Ishikawa (cell line): Measurements from ENCODE around the gene PRKN.

Experiments used
- CEBPB ChIP-seq: IDR thresholded peaks from 2 replicates; pipeline ENCODE4 v1.6.1; 2012
- CREB1 ChIP-seq: IDR thresholded peaks from 2 replicates; pipeline ENCODE4 v1.6.1; 2012; ENCODE audit warnings: low read depth
- EGR1 ChIP-seq: IDR thresholded peaks from 2 replicates; pipeline ENCODE4 v1.6.1; 2012
- EP300 ChIP-seq: IDR thresholded peaks from 2 replicates; pipeline ENCODE4 v1.6.1; 2012; ENCODE audit warnings: borderline replicate concordance
- FOXM1 ChIP-seq: IDR thresholded peaks from 2 replicates; pipeline ENCODE4 v1.6.1; 2012; ENCODE audit warnings: low read depth, borderline replicate concordance
- MAX ChIP-seq: IDR thresholded peaks from 2 replicates; pipeline ENCODE4 v1.6.1; 2012
- NFIC ChIP-seq: IDR thresholded peaks from 2 replicates; pipeline ENCODE4 v1.6.1; 2012
- RAD21 ChIP-seq: IDR thresholded peaks from 2 replicates; pipeline ENCODE4 v1.6.1; 2012; ENCODE audit warnings: low read depth
- REST ChIP-seq: IDR thresholded peaks from 2 replicates; pipeline ENCODE4 v1.6.1; 2012; ENCODE audit warnings: low read depth, mild to moderate bottlenecking
- TAF1 ChIP-seq: IDR thresholded peaks from 2 replicates; pipeline ENCODE4 v1.6.1; 2012; ENCODE audit warnings: low read depth, mild to moderate bottlenecking
- TCF12 ChIP-seq: IDR thresholded peaks from 2 replicates; pipeline ENCODE4 v1.6.1; 2012; ENCODE audit warnings: low read depth
- TEAD4 ChIP-seq: IDR thresholded peaks from 2 replicates; pipeline ENCODE4 v1.6.1; 2012
- USF1 ChIP-seq: IDR thresholded peaks from 2 replicates; pipeline ENCODE4 v1.6.1; 2012
- YY1 ChIP-seq: IDR thresholded peaks from 2 replicates; pipeline ENCODE4 v1.6.1; 2012; ENCODE audit warnings: low read depth
- ZBTB7A ChIP-seq: IDR thresholded peaks from 2 replicates; pipeline ENCODE4 v1.6.1; 2012; ENCODE audit warnings: low read depth

The PRKN gene

GRCh38 chr6:162165479-162165878 lies 562.1 kb downstream of the PRKN start:
- no peak for TF ChIP-seq YY1
- no peak for TF ChIP-seq TCF12
- TF ChIP-seq CREB1 = no peak
- no peak for TF ChIP-seq NFIC
- no peak for TF ChIP-seq CEBPB
- TF ChIP-seq ZBTB7A = no peak
- no peak for TF ChIP-seq TEAD4

GRCh38 chr6:162157167-162157870 lies 570.2 kb downstream of the PRKN start:
- no peak for TF ChIP-seq CEBPB
- no peak for TF ChIP-seq TAF1
- TF ChIP-seq CREB1 = no peak
- no peak for TF ChIP-seq RAD21
- no peak for TF ChIP-seq TCF12
- TF ChIP-seq ZBTB7A = no peak
- no peak for TF ChIP-seq USF1
- no peak for TF ChIP-seq REST
- no peak for TF ChIP-seq TEAD4
- no peak for TF ChIP-seq MAX
- no peak for TF ChIP-seq NFIC
- no peak for TF ChIP-seq EGR1
- TF ChIP-seq EP300 = no peak
- TF ChIP-seq YY1 = no peak
- TF ChIP-seq FOXM1 = no peak

- TF ChIP-seq RAD21 (no peak), REST (no peak), EGR1 (no peak), CREB1 (no peak), EP300 (no peak), TEAD4 (no peak), USF1 (no peak), YY1 (no peak), CEBPB (no peak), ZBTB7A (no peak), MAX (no peak)
Measured at GRCh38 chr6:162156146-162156545, 571.4 kb downstream of the PRKN start.

- TF ChIP-seq RAD21 = no peak
- TF ChIP-seq REST = no peak
- TF ChIP-seq USF1 = no peak
- TF ChIP-seq CEBPB = no peak
- no peak for TF ChIP-seq NFIC
- no peak for TF ChIP-seq TEAD4
- TF ChIP-seq ZBTB7A = no peak
- TF ChIP-seq YY1 = no peak
- no peak for TF ChIP-seq CREB1
- no peak for TF ChIP-seq MAX
- TF ChIP-seq EGR1 = no peak
- TF ChIP-seq TAF1 = no peak
- TF ChIP-seq EP300 = no peak
- TF ChIP-seq TCF12 = no peak
Measured at GRCh38 chr6:162154930-162155329, 572.6 kb downstream of the PRKN start.
